ENCODE measurements around the gene HPX. TPM values are rescaled to one million over a fixed set of nuclear protein-coding genes. Genes with fewer than 3 reads are reported as not detected.
A peak's percentile ranks its signal among the peaks of the same experiment; 100 is the strongest.

The HPX gene
- total RNA-seq, 2 experiments from 2014 or later, result not detected

GRCh38 chr11:6475936-6476335 is 35.1 kb upstream of the HPX start:
- Mint-ChIP-seq H3K36me3 (ENCODE audit: low read depth) (peaks cover 13% of the 10 kb centered on the region), H3K9me3 (no peaks in the 10 kb centered on the region), H3K27ac (no peak overlapping the region), H3K27me3 (no peaks in the 10 kb centered on the region), H3K4me3 (no peak overlapping the region), H3K4me1 (ENCODE audit: low read depth) (peaks cover 29% of the 10 kb centered on the region)
- intact Hi-C loops (cut with micrococcal nuclease), result no loop called here
- ChIA-PET CTCF (interaction anchor here (1.0 to 7.7 kb wide), 5 partner anchors 29 to 207 kb away, joined by 3 to 41 read pairs (median 3); partner anchors contain the start of genes HPX and MRPL17), POLR2A (interaction anchor here (1.0 to 2.8 kb wide), 5 partner anchors 8 to 174 kb away, joined by 3 to 17 read pairs (median 3); no protein-coding TSS in a partner anchor)
- ATAC-seq (no peak), DNase-seq (no peak)
- TF ChIP-seq CTCF (IDR thresholded peaks at IDR 0.05), result no peak

GRCh38 chr11:6474806-6475500 is 34.2 kb upstream of the HPX start:
- DNase-seq (no peak), ATAC-seq (no peak)
- Mint-ChIP-seq H3K4me3 (peak overlapping the region; percentile 9), H3K27ac (peak overlapping the region; percentile 39), H3K4me1 (ENCODE audit: low read depth) (peaks cover 22% of the 10 kb centered on the region), H3K36me3 (ENCODE audit: low read depth) (peaks cover 13% of the 10 kb centered on the region), H3K9me3 (no peaks in the 10 kb centered on the region), H3K27me3 (no peaks in the 10 kb centered on the region)
- ChIA-PET CTCF (interaction anchor here (1.0 to 7.7 kb wide), 4 partner anchors 30 to 208 kb away, joined by 3 to 41 read pairs (median 20); partner anchors contain the start of gene MRPL17), POLR2A (interaction anchor here (1.0 to 2.8 kb wide), 5 partner anchors 9 to 175 kb away, joined by 3 to 17 read pairs (median 3); no protein-coding TSS in a partner anchor)
- TF ChIP-seq CTCF (IDR thresholded peaks at IDR 0.05), result no peak
- intact Hi-C loops (cut with micrococcal nuclease), result no loop called here

- peak overlapping the region; percentile 61 for H3K4me3 Mint-ChIP-seq
- ChIA-PET POLR2A (interaction anchor here (0.6 to 2.8 kb wide), 4 partner anchors 10 to 61 kb away, joined by 3 to 17 read pairs (median 4); no protein-coding TSS in a partner anchor), CTCF (interaction anchor here (6.6 to 7.7 kb wide), 2 partner anchors 30 to 96 kb away, joined by 36 to 41 read pairs; no protein-coding TSS in a partner anchor)
- intact Hi-C loops (cut with micrococcal nuclease), result no loop called here
- ATAC-seq (no peak), DNase-seq (no peak)
- no peaks in the 10 kb centered on the region for H3K9me3 Mint-ChIP-seq
- no peak for TF ChIP-seq CTCF (IDR thresholded peaks at IDR 0.05)
- peaks cover 16% of the 10 kb centered on the region for H3K4me1 Mint-ChIP-seq (ENCODE audit: low read depth)
- peak overlapping the region; percentile 16 for H3K27ac Mint-ChIP-seq
- no peaks in the 10 kb centered on the region for H3K27me3 Mint-ChIP-seq
- peaks cover 13% of the 10 kb centered on the region for H3K36me3 Mint-ChIP-seq (ENCODE audit: low read depth)
These were observed 33.6 kb upstream of the HPX start for GRCh38 chr11:6474413-6474792.

GRCh38 chr11:6473451-6474412 is 32.9 kb upstream of the HPX start, which contains the start of gene TRIM3:
Gene TRIM3, minus strand, starts transcription at chr11:6473941. Its CDS starts 8,246 bp downstream, at chr11:6465695.
- Mint-ChIP-seq H3K36me3 (ENCODE audit: low read depth) (peaks cover 12% of the 10 kb centered on the region), H3K4me1 (ENCODE audit: low read depth) (peaks cover 9% of the 10 kb centered on the region), H3K9me3 (no peaks in the 10 kb centered on the region), H3K27ac (peak within 1 kb of the TSS; percentile 18), H3K27me3 (no peaks in the 10 kb centered on the region), H3K4me3 (peak within 1 kb of the TSS; percentile 76)
- peak; percentile 64 for DNase-seq
- ATAC-seq, result peak; percentile 66
- no peak for TF ChIP-seq CTCF (IDR thresholded peaks at IDR 0.05)
- CTCF ChIA-PET, result interaction anchor here (1.1 to 7.7 kb wide), 7 partner anchors 9 to 120 kb away, joined by 4 to 41 read pairs (median 7); partner anchors contain the start of gene HPX
- intact Hi-C loops (cut with micrococcal nuclease), result no loop called here
- POLR2A ChIA-PET, result interaction anchor here (0.5 to 2.8 kb wide), 7 partner anchors 10 to 341 kb away, joined by 3 to 17 read pairs (median 3); no protein-coding TSS in a partner anchor

Data from activated CD8-positive, alpha-beta T cell treated with anti-CD3 and anti-CD28 coated beads for 36 hours (primary cell).